GM18867 (cell line): ENCODE data around the gene GABRP.
"Not testable (repeated sequence)": the region's sequence is repeated elsewhere in the genome, so short reads cannot be mapped to it uniquely, and the experiment has no call there.

ENCODE experiments used
- ATAC-seq: cut with Tn5 transposase; IDR thresholded peaks from one replicate; pipeline ENCODE4 v1.9.1; 2021; ENCODE audit warnings: mild to moderate bottlenecking, moderate library complexity; ENCODE audit not compliant: unreplicated experiment

Gene GABRP

GRCh38 chr5:170791325-170791954 lies 7.9 kb downstream of the GABRP start:
- ATAC-seq = peak; percentile 70

- ATAC-seq = no peak
Observed at GRCh38 chr5:170792878-170793277, 9.4 kb downstream of the GABRP start.

- ATAC-seq = no peak
Observed at GRCh38 chr5:170795154-170795553, 11.6 kb downstream of the GABRP start.

GRCh38 chr5:170805666-170806065 lies 22.1 kb downstream of the GABRP start:
- no peak for ATAC-seq

- no peak for ATAC-seq
Observed at GRCh38 chr5:170809551-170809950, 26.0 kb downstream of the GABRP start.

GRCh38 chr5:170811719-170812118 lies 28.2 kb downstream of the GABRP start:
- ATAC-seq = no peak

- no peak for ATAC-seq
Observed at GRCh38 chr5:170813231-170813630, 29.7 kb downstream of the GABRP start.

GRCh38 chr5:170817195-170817594 lies 33.7 kb downstream of the GABRP start:
- ATAC-seq = no peak

GRCh38 chr5:170818232-170818631 lies 34.7 kb downstream of the GABRP start:
- ATAC-seq = no peak

GRCh38 chr5:170819824-170820223 lies 36.3 kb downstream of the GABRP start:
- ATAC-seq = no peak

GRCh38 chr5:170821257-170821800 lies 37.8 kb downstream of the GABRP start:
- no peak for ATAC-seq

GRCh38 chr5:170826117-170826516 lies 42.6 kb downstream of the GABRP start:
- no peak for ATAC-seq

GRCh38 chr5:170832241-170832640 lies 48.7 kb downstream of the GABRP start:
- no peak for ATAC-seq

GRCh38 chr5:170833981-170834380 lies 50.5 kb downstream of the GABRP start:
- not testable (repeated sequence) for ATAC-seq

GRCh38 chr5:170836226-170836625 lies 52.7 kb downstream of the GABRP start:
- ATAC-seq = no peak

- ATAC-seq = peak; percentile 82
Observed at GRCh38 chr5:170843870-170844269, 60.3 kb downstream of the GABRP start.

GRCh38 chr5:170844651-170845050 lies 61.1 kb downstream of the GABRP start:
- ATAC-seq = peak; percentile 43

GRCh38 chr5:170846416-170846815 lies 62.9 kb downstream of the GABRP start:
- no peak for ATAC-seq

- ATAC-seq = no peak
Observed at GRCh38 chr5:170846846-170847245, 63.3 kb downstream of the GABRP start.

- no peak for ATAC-seq
Observed at GRCh38 chr5:170848033-170848432, 64.5 kb downstream of the GABRP start.

GRCh38 chr5:170849374-170849773 lies 65.8 kb downstream of the GABRP start:
- no peak for ATAC-seq

GRCh38 chr5:170854566-170854965 lies 71.0 kb downstream of the GABRP start:
- no peak for ATAC-seq

- no peak for ATAC-seq
Observed at GRCh38 chr5:170857066-170857465, 73.5 kb downstream of the GABRP start.
